ENCODE data around the gene HINFP. TPM values are rescaled to one million over a fixed set of nuclear protein-coding genes. Genes with fewer than 3 reads are reported as not detected.

The HINFP gene
- total RNA-seq, 2 experiments from 2014 or later: 22.3 to 24.3 TPM

GRCh38 chr11:119091178-119091577, 30.2 kb upstream of the HINFP start:
- H3K9me3 Mint-ChIP-seq: no peaks in the 10 kb centered on the region
- no peak for DNase-seq
- peaks cover 3% of the 10 kb centered on the region for H3K27me3 Mint-ChIP-seq
- POLR2A ChIA-PET: interaction anchor here (1.6 kb wide), 1 partner anchor 24 kb away, joined by 3 read pairs; no protein-coding TSS in a partner anchor
- peaks cover 38% of the 10 kb centered on the region for H3K36me3 Mint-ChIP-seq
- no peak overlapping the region for H3K27ac Mint-ChIP-seq
- peaks cover 34% of the 10 kb centered on the region for H3K4me1 Mint-ChIP-seq (ENCODE audit: low read depth)
- no peak overlapping the region for H3K4me3 Mint-ChIP-seq
- CTCF ChIA-PET: interaction anchor here (1.0 to 1.2 kb wide), 2 partner anchors 9 to 232 kb away, joined by 3 to 4 read pairs; no protein-coding TSS in a partner anchor
- intact Hi-C loops (cut with micrococcal nuclease): no loop called here

- intact Hi-C loops (cut with micrococcal nuclease): no loop called here
- Mint-ChIP-seq H3K4me1 (ENCODE audit: low read depth) (peaks cover 34% of the 10 kb centered on the region), H3K4me3 (peak overlapping the region; percentile 95), H3K27me3 (peaks cover 3% of the 10 kb centered on the region), H3K27ac (peak overlapping the region; percentile 24), H3K36me3 (peaks cover 42% of the 10 kb centered on the region), H3K9me3 (no peaks in the 10 kb centered on the region)
- DNase-seq: no peak
- POLR2A ChIA-PET: interaction anchor here (0.5 to 1.6 kb wide), 5 partner anchors 14 to 173 kb away, joined by 3 to 5 read pairs (median 3); partner anchors contain the start of gene HINFP
- CTCF ChIA-PET: interaction anchor here (1.2 kb wide), 1 partner anchor 230 kb away, joined by 4 read pairs; no protein-coding TSS in a partner anchor
Measured at GRCh38 chr11:119091966-119092879, 29.2 kb upstream of the HINFP start.

- no peak for DNase-seq
- Mint-ChIP-seq H3K4me1 (ENCODE audit: low read depth) (peaks cover 29% of the 10 kb centered on the region), H3K36me3 (peaks cover 49% of the 10 kb centered on the region), H3K4me3 (peak overlapping the region; percentile 95), H3K9me3 (no peaks in the 10 kb centered on the region), H3K27me3 (peaks cover 3% of the 10 kb centered on the region), H3K27ac (peak overlapping the region; percentile 94)
- POLR2A ChIA-PET: interaction anchor here (0.5 to 3.3 kb wide), 11 partner anchors 8 to 230 kb away, joined by 3 to 56 read pairs (median 6); partner anchors contain the start of genes C2CD2L, HINFP, HMBS and HYOU1
- intact Hi-C loops (cut with micrococcal nuclease): no loop called here
- CTCF ChIA-PET: interaction anchor here (1.1 kb wide), 1 partner anchor 9 kb away, joined by 3 read pairs; the partner anchor contains the start of gene HMBS
Measured at GRCh38 chr11:119092880-119093842, 28.2 kb upstream of the HINFP start.

GRCh38 chr11:119093942-119094815, 27.2 kb upstream of the HINFP start:
- Mint-ChIP-seq H3K9me3 (no peaks in the 10 kb centered on the region), H3K4me1 (ENCODE audit: low read depth) (peaks cover 33% of the 10 kb centered on the region), H3K27me3 (peaks cover 3% of the 10 kb centered on the region), H3K27ac (peak overlapping the region; percentile 94), H3K36me3 (peaks cover 58% of the 10 kb centered on the region), H3K4me3 (peak overlapping the region; percentile 95)
- POLR2A ChIA-PET: interaction anchor here (0.6 to 3.3 kb wide), 17 partner anchors 8 to 229 kb away, joined by 3 to 56 read pairs (median 6); partner anchors contain the start of genes C2CD2L, HINFP, HMBS and HYOU1
- intact Hi-C loops (cut with micrococcal nuclease): loop anchor here (2.0 kb wide), 2 partner anchors 27 to 103 kb away; partner anchors contain the start of gene HINFP
- CTCF ChIA-PET: interaction anchor here (1.1 to 2.0 kb wide), 8 partner anchors 8 to 190 kb away, joined by 3 to 8 read pairs (median 6); partner anchors contain the start of genes C2CD2L, HMBS and VPS11
- peak; percentile 65 for DNase-seq

- Mint-ChIP-seq H3K4me3 (peak overlapping the region; percentile 95), H3K4me1 (ENCODE audit: low read depth) (peaks cover 34% of the 10 kb centered on the region), H3K9me3 (no peaks in the 10 kb centered on the region), H3K36me3 (peaks cover 58% of the 10 kb centered on the region), H3K27me3 (peaks cover 3% of the 10 kb centered on the region), H3K27ac (peak overlapping the region; percentile 94)
- intact Hi-C loops (cut with micrococcal nuclease): loop anchor here (1.0 to 2.0 kb wide), 7 partner anchors 9 to 102 kb away; partner anchors contain the start of genes C2CD2L, HINFP, HYOU1 and RPS25
- ChIA-PET POLR2A (interaction anchor here (0.6 to 3.3 kb wide), 17 partner anchors 8 to 229 kb away, joined by 3 to 56 read pairs (median 6); partner anchors contain the start of genes C2CD2L, HINFP, HMBS and HYOU1), CTCF (interaction anchor here (0.7 to 2.0 kb wide), 8 partner anchors 9 to 229 kb away, joined by 3 to 8 read pairs (median 6); partner anchors contain the start of genes C2CD2L and VPS11)
- no peak for DNase-seq
Measured at GRCh38 chr11:119094816-119095065, 26.6 kb upstream of the HINFP start.

DNA sequence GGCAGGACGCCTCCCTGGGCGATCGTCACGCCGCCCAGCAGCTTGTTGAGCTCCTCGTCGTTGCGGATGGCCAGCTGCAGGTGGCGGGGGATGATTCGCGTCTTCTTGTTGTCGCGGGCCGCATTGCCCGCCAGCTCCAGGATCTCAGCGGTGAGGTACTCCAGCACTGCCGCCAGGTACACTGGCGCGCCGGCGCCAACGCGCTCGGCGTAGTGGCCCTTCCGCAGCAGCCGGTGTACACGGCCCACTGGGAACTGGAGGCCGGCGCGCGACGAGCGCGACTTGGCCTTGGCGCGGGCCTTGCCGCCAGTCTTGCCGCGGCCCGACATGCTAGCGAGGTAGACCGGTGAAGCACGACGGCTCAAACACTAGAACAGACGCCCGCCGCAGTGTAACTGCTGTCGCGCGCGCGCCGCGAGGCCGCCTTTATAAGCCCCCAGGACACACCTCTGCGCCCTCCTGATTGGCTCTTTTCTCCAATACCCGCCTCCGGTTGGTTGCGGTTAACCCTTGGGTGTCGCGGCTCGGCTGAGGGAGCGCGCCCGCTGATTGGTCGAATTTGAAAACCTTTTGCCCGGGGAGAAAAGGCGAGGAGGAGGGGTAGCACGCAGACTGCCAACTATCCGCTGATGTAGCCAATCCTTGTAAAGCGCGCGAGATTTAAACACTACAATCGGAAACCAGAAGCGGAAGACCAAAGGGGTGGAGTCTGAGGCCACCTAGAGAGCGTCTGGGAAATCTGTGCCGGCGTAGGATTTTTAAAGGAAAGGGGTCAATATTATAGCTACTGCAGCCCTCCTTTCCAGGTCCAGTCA, 26.1 kb upstream of the HINFP start:
- Mint-ChIP-seq H3K4me1 (ENCODE audit: low read depth) (peaks cover 39% of the 10 kb centered on the region), H3K4me3 (peak overlapping the region; percentile 95), H3K9me3 (no peaks in the 10 kb centered on the region), H3K36me3 (peaks cover 58% of the 10 kb centered on the region), H3K27ac (peak overlapping the region; percentile 94), H3K27me3 (peaks cover 3% of the 10 kb centered on the region)
- ChIA-PET CTCF (interaction anchor here (0.7 to 2.0 kb wide), 8 partner anchors 9 to 228 kb away, joined by 3 to 8 read pairs (median 6); partner anchors contain the start of genes C2CD2L and VPS11), POLR2A (interaction anchor here (0.6 to 3.3 kb wide), 18 partner anchors 10 to 228 kb away, joined by 3 to 56 read pairs (median 6); partner anchors contain the start of genes C2CD2L, HINFP, HMBS and HYOU1)
- peak; percentile 100 for DNase-seq
- intact Hi-C loops (cut with micrococcal nuclease): loop anchor here (1.0 to 2.0 kb wide), 7 partner anchors 10 to 102 kb away; partner anchors contain the start of genes C2CD2L, HINFP, HYOU1 and RPS25

GRCh38 chr11:119099711-119100110, 21.7 kb upstream of the HINFP start:
- Mint-ChIP-seq H3K27ac (no peak overlapping the region), H3K9me3 (no peaks in the 10 kb centered on the region), H3K27me3 (peaks cover 3% of the 10 kb centered on the region), H3K4me1 (ENCODE audit: low read depth) (peaks cover 29% of the 10 kb centered on the region), H3K4me3 (peak overlapping the region; percentile 92), H3K36me3 (peaks cover 30% of the 10 kb centered on the region)
- intact Hi-C loops (cut with micrococcal nuclease): loop anchor here (2.0 to 5.0 kb wide), 2 partner anchors 68 to 69 kb away; partner anchors contain the start of genes NLRX1 and SLC37A4
- CTCF ChIA-PET: interaction anchor here (0.6 to 1.2 kb wide), 6 partner anchors 9 to 66 kb away, joined by 3 to 6 read pairs (median 3); partner anchors contain the start of genes HMBS and VPS11
- no peak for DNase-seq
- POLR2A ChIA-PET: no interaction called here

DNA sequence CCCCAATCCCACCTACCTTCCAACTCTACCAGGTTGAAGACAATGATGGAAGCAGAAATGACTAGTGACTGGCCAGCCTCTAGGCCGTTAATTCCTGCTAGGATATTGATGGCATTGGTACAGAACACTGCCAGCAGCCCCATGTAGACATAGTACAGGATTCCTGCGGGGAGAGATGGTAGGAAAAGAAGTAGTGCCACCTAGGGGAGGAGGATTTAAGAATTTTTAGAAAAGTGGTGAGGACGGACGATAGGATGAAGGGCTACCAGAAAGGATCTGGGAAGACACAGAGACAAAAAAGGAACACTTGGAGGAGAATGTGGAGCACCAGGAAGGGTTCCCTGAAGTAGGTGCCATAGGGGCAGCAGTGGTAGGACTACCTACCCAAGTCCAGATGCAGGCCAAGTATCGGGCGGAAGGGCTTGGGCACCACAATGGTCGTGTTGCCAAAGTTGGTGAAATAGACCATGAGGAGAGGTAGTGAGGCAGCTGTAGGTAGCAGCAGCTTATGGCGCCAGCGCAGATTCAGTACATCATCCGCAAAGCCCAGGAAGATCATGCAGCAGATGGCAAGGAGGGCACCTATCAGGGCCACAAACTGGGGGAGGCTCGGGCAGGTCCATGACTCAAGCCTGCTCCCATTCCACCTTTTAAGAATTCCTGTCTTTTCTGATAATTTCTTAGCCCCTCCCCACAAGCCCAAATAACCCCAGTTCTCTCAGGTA, 21.0 kb upstream of the HINFP start:
- peaks cover 23% of the 10 kb centered on the region for H3K36me3 Mint-ChIP-seq
- POLR2A ChIA-PET: no interaction called here
- intact Hi-C loops (cut with micrococcal nuclease): loop anchor here (2.0 to 5.0 kb wide), 2 partner anchors 67 to 70 kb away; partner anchors contain the start of genes NLRX1 and SLC37A4

More for the DNA sequence above, 21.0 kb upstream of the HINFP start:
- no peaks in the 10 kb centered on the region for H3K9me3 Mint-ChIP-seq
- H3K4me3 Mint-ChIP-seq: peak overlapping the region; percentile 92
- H3K4me1 Mint-ChIP-seq (ENCODE audit: low read depth): peaks cover 29% of the 10 kb centered on the region
- DNase-seq: no peak
- H3K27ac Mint-ChIP-seq: peak overlapping the region; percentile 92
- peaks cover 2% of the 10 kb centered on the region for H3K27me3 Mint-ChIP-seq
- CTCF ChIA-PET: interaction anchor here (0.6 to 1.2 kb wide), 6 partner anchors 9 to 66 kb away, joined by 3 to 6 read pairs (median 3); partner anchors contain the start of genes HMBS and VPS11
